ENCODE measurements around the gene TOX4.
"Not testable (repeated sequence)": the region's sequence is repeated elsewhere in the genome, so short reads cannot be mapped to it uniquely, and the experiment has no call there.

TOX4 gene

GRCh38 chr14:21543521-21543960, 66.5 kb downstream of the TOX4 start:
- Histone ChIP-seq H3K36me3 (ENCODE audit: insufficient read depth, low read length) (no peaks in the 10 kb centered on the region), H2AFZ (ENCODE audit: low read length) (no peak overlapping the region), H3F3A (ENCODE audit: insufficient read depth, low read length) (no peaks in the 10 kb centered on the region), H4K20me1 (ENCODE audit: insufficient read depth, low read length) (no peaks in the 10 kb centered on the region), H3K4me2 (ENCODE audit: low read length) (no peak overlapping the region), H3K79me2 (ENCODE audit: insufficient read depth, low read length) (no peaks in the 10 kb centered on the region), H3K9me3 (ENCODE audit: low read length) (no peaks in the 10 kb centered on the region), H3K4me1 (ENCODE audit: insufficient read depth, low read length, severe bottlenecking) (no peaks in the 10 kb centered on the region), H3K4me3 (ENCODE audit: low read depth, low read length, poor library complexity, severe bottlenecking) (no peak overlapping the region), H3K27ac (ENCODE audit: low read depth, low read length, poor library complexity, severe bottlenecking) (no peak overlapping the region), H3K27me3 (ENCODE audit: insufficient read depth, low read length) (no peaks in the 10 kb centered on the region; the same call in 1 of the 2 replicates), H3K9me2 (ENCODE audit: low read depth, low read length) (no peaks in the 10 kb centered on the region), H3K9ac (ENCODE audit: low read length) (no peak overlapping the region)
- TF ChIP-seq EZH2 (IDR thresholded peaks at IDR 0.05; ENCODE audit: borderline replicate concordance, low read length) (no peak), CTCF (IDR thresholded peaks at IDR 0.05; ENCODE audit: low read length) (no peak)

GRCh38 chr14:21543963-21544362, 67.0 kb downstream of the TOX4 start:
- Histone ChIP-seq H3K9ac (ENCODE audit: low read length) (no peak overlapping the region), H3K4me1 (ENCODE audit: insufficient read depth, low read length, severe bottlenecking) (no peaks in the 10 kb centered on the region), H2AFZ (ENCODE audit: low read length) (no peak overlapping the region), H3K9me3 (ENCODE audit: low read length) (no peaks in the 10 kb centered on the region), H3K79me2 (ENCODE audit: insufficient read depth, low read length) (no peaks in the 10 kb centered on the region), H4K20me1 (ENCODE audit: insufficient read depth, low read length) (no peaks in the 10 kb centered on the region), H3K27me3 (ENCODE audit: insufficient read depth, low read length) (no peaks in the 10 kb centered on the region; the same call in 1 of the 2 replicates), H3K36me3 (ENCODE audit: insufficient read depth, low read length) (no peaks in the 10 kb centered on the region), H3K27ac (ENCODE audit: low read depth, low read length, poor library complexity, severe bottlenecking) (no peak overlapping the region), H3K4me3 (ENCODE audit: low read depth, low read length, poor library complexity, severe bottlenecking) (no peak overlapping the region), H3K9me2 (ENCODE audit: low read depth, low read length) (no peaks in the 10 kb centered on the region), H3F3A (ENCODE audit: insufficient read depth, low read length) (no peaks in the 10 kb centered on the region), H3K4me2 (ENCODE audit: low read length) (no peak overlapping the region)
- no peak for TF ChIP-seq EZH2 (IDR thresholded peaks at IDR 0.05; ENCODE audit: borderline replicate concordance, low read length)
- no peak for TF ChIP-seq CTCF (IDR thresholded peaks at IDR 0.05; ENCODE audit: low read length)

- not testable (repeated sequence) for H3K79me2 ChIP-seq (ENCODE audit: insufficient read depth, low read length); H3K4me2 ChIP-seq (ENCODE audit: low read length); H3K9me3 ChIP-seq (ENCODE audit: low read length); H3K9me2 ChIP-seq (ENCODE audit: low read depth, low read length); H2AFZ ChIP-seq (ENCODE audit: low read length); H4K20me1 ChIP-seq (ENCODE audit: insufficient read depth, low read length); H3K4me1 ChIP-seq (ENCODE audit: insufficient read depth, low read length, severe bottlenecking); H3K36me3 ChIP-seq (ENCODE audit: insufficient read depth, low read length); H3K9ac ChIP-seq (ENCODE audit: low read length); H3K27me3 ChIP-seq (ENCODE audit: insufficient read depth, low read length); H3F3A ChIP-seq (ENCODE audit: insufficient read depth, low read length); H3K27ac ChIP-seq (ENCODE audit: low read depth, low read length, poor library complexity, severe bottlenecking); H3K4me3 ChIP-seq (ENCODE audit: low read depth, low read length, poor library complexity, severe bottlenecking)
Observed at GRCh38 chr14:21544588-21544987, 67.6 kb downstream of the TOX4 start.

Measured in OCI-LY1 (cell line).